Posterior vena cava (tissue), 2 donors: ENCODE data around the gene CACNA1D. TPM values are rescaled to one million over a fixed set of nuclear protein-coding genes. Genes with fewer than 3 reads are reported as not detected.

ENCODE experiments used
- DNase-seq: peaks from one replicate; pipeline ENCODE4 v3.0.0-alpha.2; 2020; ENCODE audit warnings: low spot score
- intact Hi-C, 2 donors: fragments of 100-400 bp; cut with DNase I; formaldehyde crosslinking; loops; one replicate each; pipeline versions ENCODE4 v1.14.1 to v1.14.2; 2022 to 2023
- total RNA-seq, 2 donors: library from RNA; stranded (reverse); fragmentation: NEBNext Ultra II Directional; extraction: Animal tissue kit (Norgen Biotek cat#: 25700); gene quantifications; one replicate each; pipeline ENCODE4 v1.2.1, GENCODE V29; 2021
- donor health status: DM: yes; HTN: yes; CAD: no.
- donor health status: DM: yes; HTN: yes; CAD: no.

Gene CACNA1D
- total RNA-seq, 2 donors from 2014 or later, result 1.1 to 1.9 TPM

DNA sequence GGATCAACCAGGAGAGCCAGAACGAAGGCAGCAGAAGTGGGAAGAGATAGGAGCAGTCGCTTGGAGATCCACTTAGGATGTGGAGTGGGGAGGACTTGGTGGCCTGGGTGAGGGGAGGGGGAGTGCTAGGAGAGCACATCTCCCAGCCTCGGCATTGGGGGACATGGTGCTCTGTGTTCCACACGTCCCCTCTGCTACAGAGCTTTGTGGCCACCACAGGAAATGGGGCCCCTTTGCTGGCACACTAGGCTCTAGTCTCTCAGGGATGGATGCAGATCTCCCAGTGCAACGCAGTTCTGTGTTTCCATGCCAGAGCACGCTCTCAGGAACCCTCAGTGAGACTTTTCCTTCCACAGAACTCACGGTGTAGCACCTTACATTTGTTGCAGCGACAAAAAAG, 283.1 kb downstream of the CACNA1D start:
- no peak for DNase-seq
- intact Hi-C loops, result no loop called here

GRCh38 chr3:53778153-53778552, 283.7 kb downstream of the CACNA1D start:
- intact Hi-C loops, result no loop called here
- DNase-seq, result no peak

DNA sequence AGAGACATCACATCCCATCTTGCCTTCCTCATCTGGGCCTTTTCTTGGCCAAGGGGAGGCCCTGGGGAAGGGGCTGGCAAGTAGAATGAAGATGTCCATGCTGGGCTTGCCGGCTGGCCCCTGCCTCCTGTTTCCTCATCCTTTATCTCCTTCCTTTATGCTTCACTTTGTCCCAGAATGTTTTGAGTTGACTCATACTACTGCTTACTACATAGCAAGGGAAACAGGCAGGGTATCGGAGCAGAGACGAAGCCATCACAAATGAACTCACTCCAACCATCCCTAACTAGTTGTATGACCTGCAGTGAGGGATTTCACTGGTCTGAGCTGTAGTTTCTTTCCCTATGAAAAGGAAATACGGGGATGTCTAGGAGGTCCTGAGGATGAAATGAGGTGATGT, 285.8 kb downstream of the CACNA1D start:
- intact Hi-C loops, result no loop called here
- no peak for DNase-seq

- no peak for DNase-seq
- intact Hi-C loops, result no loop called here
Measured at GRCh38 chr3:53780806-53781205, 286.4 kb downstream of the CACNA1D start.

GRCh38 chr3:53787016-53787415, 292.6 kb downstream of the CACNA1D start:
- intact Hi-C loops, result no loop called here
- DNase-seq, result no peak

DNA sequence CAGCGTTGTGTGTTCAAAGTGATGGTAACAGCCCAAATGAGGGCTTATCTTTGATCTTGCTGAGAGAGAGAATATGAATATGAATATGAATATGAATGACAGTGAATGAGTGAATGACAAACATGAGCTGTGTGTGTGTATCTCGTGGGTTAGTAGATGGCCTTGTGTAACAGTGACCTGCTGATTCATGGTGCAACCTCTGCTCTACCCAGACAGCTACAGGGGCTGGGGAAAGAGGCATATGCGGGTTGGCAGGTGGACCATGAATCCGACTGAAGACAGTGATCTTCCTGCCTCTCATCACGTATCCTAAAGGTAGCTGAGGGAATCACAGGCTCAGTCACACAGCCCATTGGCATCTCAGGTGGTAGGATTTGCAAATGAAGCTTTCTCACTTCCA, 293.6 kb downstream of the CACNA1D start:
- DNase-seq, result no peak
- intact Hi-C loops, result no loop called here

GRCh38 chr3:53789459-53789858, 295.0 kb downstream of the CACNA1D start:
- intact Hi-C loops, result no loop called here

DNA sequence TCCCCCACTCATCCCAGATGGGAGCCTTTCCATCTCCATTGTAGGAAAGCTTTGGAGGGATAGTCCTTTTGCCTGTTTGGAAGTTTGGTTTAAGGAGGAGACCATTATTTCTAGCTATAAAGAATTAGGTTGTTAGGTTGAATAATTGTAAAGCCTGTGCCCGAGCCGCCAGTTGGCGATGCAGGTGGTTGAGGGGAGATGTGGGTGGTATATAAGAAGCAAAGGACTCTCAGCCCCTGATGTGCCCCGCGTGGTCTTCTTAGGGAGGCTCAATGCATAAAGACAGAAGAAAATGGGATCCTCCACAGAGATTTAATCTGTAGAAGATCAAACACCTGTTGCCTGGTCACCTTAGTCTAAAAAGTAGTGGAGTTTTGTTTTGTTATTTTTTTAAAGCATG, 296.1 kb downstream of the CACNA1D start:
- intact Hi-C loops, result no loop called here
- DNase-seq, result no peak

More at GRCh38 chr3:53789459-53789858, 295.0 kb downstream of the CACNA1D start:
- no peak for DNase-seq

DNA sequence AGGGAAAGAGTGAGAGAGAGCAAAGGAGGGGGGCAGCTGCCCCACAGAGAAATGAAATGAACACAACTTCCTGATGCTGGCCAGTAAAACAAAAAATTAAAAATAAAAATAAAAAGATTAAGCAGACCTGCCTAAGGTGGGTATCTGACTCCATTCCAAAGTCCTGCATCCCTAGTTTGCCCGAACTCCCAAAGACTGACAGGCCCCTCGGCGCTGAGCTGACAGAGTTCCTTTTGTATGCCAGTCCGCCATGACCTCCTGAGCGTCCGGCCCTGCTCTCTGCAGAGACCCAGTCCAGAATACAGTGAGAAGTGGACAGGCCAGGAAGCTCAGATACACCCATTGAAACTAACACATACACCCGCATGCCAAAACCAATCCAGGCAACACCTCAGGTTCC, 296.9 kb downstream of the CACNA1D start:
- no peak for DNase-seq
- intact Hi-C loops, result no loop called here

DNA sequence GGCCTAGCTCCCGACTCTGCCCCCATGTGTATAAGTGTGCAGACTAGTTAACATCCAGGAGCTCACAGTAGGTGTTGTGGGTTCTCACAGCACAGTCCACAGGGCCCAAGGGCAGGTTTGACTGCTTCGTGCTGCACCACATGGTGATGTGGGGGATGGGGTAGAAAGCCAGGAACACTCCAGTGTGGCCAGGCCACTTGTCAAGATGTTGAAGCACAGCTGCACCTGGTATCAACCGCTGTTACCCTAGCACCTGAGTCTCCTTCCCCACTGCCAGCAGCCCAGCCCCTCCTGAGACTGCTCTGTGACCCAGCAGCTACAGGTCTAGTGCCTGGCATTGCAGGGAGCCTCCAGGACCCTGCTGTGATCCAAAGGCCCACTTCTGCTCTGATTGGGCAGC, 298.5 kb downstream of the CACNA1D start:
- intact Hi-C loops, result no loop called here

GRCh38 chr3:53794597-53794996, 300.2 kb downstream of the CACNA1D start:
- DNase-seq, result no peak
- intact Hi-C loops, result no loop called here

More for the DNA sequence above, 298.5 kb downstream of the CACNA1D start:
- DNase-seq, result no peak

- intact Hi-C loops, result no loop called here
- DNase-seq, result no peak
Measured at GRCh38 chr3:53795176-53795575, 300.8 kb downstream of the CACNA1D start.

DNA sequence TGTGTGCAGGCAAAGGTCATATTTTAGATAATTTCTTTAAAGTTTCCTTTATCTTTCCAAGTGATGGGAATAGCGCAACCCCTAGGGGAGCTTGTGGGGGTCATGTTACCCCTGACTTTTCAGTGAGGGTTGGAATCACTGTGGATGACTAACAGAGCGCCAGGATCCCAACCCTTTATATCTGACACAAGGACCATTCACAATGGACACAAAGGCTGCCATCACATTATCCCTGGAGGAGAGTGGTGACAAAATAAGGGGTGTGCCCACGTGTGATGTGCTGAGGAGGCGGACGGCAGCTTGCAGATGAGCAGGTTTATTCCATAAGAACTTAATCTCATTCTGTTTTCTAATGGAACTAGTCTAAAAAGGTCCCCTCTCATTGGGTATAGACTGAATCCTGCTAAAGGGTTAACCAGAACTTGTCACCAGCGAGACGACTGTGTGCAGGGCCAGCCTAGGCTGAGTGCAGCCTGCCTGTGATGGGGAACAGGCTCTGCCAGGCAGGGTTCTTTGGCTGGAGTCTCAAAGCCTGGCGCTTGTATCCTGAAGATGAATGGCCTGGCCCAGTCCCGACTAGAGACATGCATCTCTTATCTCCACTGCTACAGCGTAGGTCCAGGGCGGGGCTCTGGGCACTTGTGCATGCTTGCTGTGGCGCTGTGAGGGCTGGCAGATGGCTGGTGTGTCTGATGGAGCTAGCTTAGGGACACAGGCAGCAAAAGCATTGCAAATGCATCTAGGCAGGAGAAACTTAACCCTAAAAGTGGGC, 301.6 kb downstream of the CACNA1D start:
- intact Hi-C loops, result no loop called here

DNA sequence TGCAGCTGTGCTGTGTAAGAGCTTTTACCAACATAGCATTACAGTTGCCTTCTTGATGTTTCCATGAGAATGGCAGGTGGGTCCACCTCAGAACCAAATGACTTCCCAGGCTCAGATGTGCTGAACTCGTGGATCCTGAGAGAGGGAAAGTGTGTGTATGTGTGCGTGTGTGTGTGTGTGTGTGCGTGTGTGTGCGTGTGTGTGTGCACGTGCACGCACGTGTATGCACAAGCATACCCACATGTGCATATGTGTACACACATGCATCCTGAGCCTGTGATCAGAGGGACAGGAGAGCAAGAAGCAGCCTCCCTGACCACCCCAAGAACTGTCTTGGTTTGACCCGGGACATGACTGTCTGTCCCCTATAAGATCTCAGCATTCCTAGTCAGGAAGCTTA, 303.7 kb downstream of the CACNA1D start:
- intact Hi-C loops, result no loop called here
- DNase-seq, result no peak

More for the DNA sequence above, 301.6 kb downstream of the CACNA1D start:
- no peak for DNase-seq

DNA sequence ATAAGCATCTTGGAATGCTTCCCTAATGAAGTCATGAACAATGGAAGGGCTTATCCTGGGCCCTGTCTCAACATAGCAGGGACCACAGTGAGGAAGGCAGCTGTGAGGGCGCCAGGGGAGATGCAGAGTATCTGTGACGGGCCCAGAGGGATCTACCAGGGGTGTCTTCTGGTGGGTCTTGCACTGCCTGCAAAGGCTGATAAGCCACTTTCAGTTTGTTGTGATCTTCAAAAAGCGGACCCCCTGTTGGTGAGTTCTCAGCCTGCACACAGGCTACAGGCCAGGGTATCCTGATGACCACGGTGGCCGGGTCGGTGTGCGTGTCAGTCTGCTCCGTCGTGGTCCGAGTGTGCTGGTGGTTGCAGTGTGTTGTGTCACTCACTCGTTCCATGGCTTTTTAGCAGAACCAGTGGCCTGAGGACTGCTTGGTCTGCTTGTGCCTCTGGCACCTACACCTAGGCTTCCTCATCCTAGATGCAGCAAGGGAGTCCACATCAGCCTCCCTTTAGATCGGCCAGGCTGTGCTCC, 305.0 kb downstream of the CACNA1D start:
- intact Hi-C loops, result no loop called here
- no peak for DNase-seq

GRCh38 chr3:53800041-53800906, 305.9 kb downstream of the CACNA1D start:
- intact Hi-C loops, result no loop called here

GRCh38 chr3:53801319-53801718, 306.9 kb downstream of the CACNA1D start:
- DNase-seq, result no peak
- intact Hi-C loops, result no loop called here

More at GRCh38 chr3:53800041-53800906, 305.9 kb downstream of the CACNA1D start:
- no peak for DNase-seq

- no peak for DNase-seq
- intact Hi-C loops, result no loop called here
Measured at GRCh38 chr3:53802256-53802880, 308.0 kb downstream of the CACNA1D start.

DNA sequence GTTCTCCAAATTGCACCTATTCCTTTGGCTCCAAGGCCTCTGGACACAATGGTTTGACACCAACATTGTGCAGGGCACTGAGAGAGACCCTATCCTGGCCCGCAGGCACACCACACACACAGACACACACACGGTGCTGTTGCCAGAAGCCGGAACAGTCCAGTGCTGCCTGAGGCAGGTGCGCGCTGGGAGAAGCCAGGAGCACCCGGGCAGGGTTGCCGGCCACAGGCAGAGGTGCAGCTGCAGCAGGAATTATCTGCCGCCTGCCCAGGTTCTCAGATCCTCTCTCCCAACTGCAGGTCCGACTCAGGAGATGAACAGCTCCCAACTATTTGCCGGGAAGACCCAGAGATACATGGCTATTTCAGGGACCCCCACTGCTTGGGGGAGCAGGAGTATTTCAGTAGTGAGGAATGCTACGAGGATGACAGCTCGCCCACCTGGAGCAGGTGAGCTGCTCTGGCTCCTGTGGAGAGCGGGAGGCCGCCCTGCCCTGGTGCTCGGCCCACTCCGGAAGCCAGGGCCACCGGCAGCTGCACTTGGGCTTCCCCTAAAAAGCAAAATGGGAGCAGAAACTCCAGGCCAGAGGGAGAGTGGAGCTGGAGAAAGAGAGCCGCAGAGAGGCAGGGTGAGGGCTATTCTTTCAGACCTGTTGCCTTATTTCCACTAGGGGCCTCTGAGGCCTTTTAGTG, 308.9 kb downstream of the CACNA1D start:
- DNase-seq, result no peak
- intact Hi-C loops, result no loop called here
